ENCODE data around the gene METTL22. TPM values are rescaled to one million over a fixed set of nuclear protein-coding genes. Genes with fewer than 3 reads are reported as not detected.

Gene METTL22
- polyA plus RNA-seq, 1 experiment = 39.7 TPM

GRCh38 chr16:8644211-8645140 is 23.0 kb downstream of the METTL22 start:
- DNase-seq (ENCODE audit: low read depth, low spot score) = no peak
- ChIA-PET POLR2A (no interaction called here), CTCF (interaction anchor here (0.6 to 1.0 kb wide), 2 partner anchors 8 to 16 kb away, joined by 3 to 5 read pairs; no protein-coding TSS in a partner anchor)
- H3K9me3 ChIP-seq (ENCODE audit: control insufficient read depth, insufficient read depth, low read length) = no peaks in the 10 kb centered on the region
- no peaks in the 10 kb centered on the region for H3K27me3 ChIP-seq (ENCODE audit: control insufficient read depth, insufficient read depth, low read length)
- no peak overlapping the region for H3K27ac ChIP-seq (ENCODE audit: low read depth, low read length)
- no peak for TF ChIP-seq CTCF (IDR thresholded peaks at IDR 0.05; ENCODE audit: low read depth, low read length)
- no peak overlapping the region for H3K4me3 ChIP-seq (ENCODE audit: low read depth, low read length)

- no peak for DNase-seq (ENCODE audit: low read depth, low spot score)
- no peaks in the 10 kb centered on the region for H3K9me3 ChIP-seq (ENCODE audit: control insufficient read depth, insufficient read depth, low read length)
- no peak overlapping the region for H3K27ac ChIP-seq (ENCODE audit: low read depth, low read length)
- ChIA-PET CTCF (no interaction called here), POLR2A (no interaction called here)
- H3K4me3 ChIP-seq (ENCODE audit: low read depth, low read length) = no peak overlapping the region
- no peaks in the 10 kb centered on the region for H3K27me3 ChIP-seq (ENCODE audit: control insufficient read depth, insufficient read depth, low read length)
- TF ChIP-seq CTCF (IDR thresholded peaks at IDR 0.05; ENCODE audit: low read depth, low read length) = no peak
Measured at GRCh38 chr16:8645141-8645521, 23.6 kb downstream of the METTL22 start.

- TF ChIP-seq CTCF (IDR thresholded peaks at IDR 0.05; ENCODE audit: low read depth, low read length) = no peak
- POLR2A ChIA-PET = no interaction called here
- H3K9me3 ChIP-seq (ENCODE audit: control insufficient read depth, insufficient read depth, low read length) = no peaks in the 10 kb centered on the region
- H3K27me3 ChIP-seq (ENCODE audit: control insufficient read depth, insufficient read depth, low read length) = no peaks in the 10 kb centered on the region
- CTCF ChIA-PET = no interaction called here
- H3K4me3 ChIP-seq (ENCODE audit: low read depth, low read length) = no peak overlapping the region
- DNase-seq (ENCODE audit: low read depth, low spot score) = no peak
- no peak overlapping the region for H3K27ac ChIP-seq (ENCODE audit: low read depth, low read length)
Measured at GRCh38 chr16:8645831-8646230, 24.3 kb downstream of the METTL22 start.

GRCh38 chr16:8646326-8647053 is 25.0 kb downstream of the METTL22 start:
- H3K27me3 ChIP-seq (ENCODE audit: control insufficient read depth, insufficient read depth, low read length) = no peaks in the 10 kb centered on the region
- TF ChIP-seq CTCF (IDR thresholded peaks at IDR 0.05; ENCODE audit: low read depth, low read length) = no peak
- POLR2A ChIA-PET = no interaction called here
- no peaks in the 10 kb centered on the region for H3K9me3 ChIP-seq (ENCODE audit: control insufficient read depth, insufficient read depth, low read length)
- CTCF ChIA-PET = no interaction called here
- DNase-seq (ENCODE audit: low read depth, low spot score) = no peak
- H3K4me3 ChIP-seq (ENCODE audit: low read depth, low read length) = no peak overlapping the region
- no peak overlapping the region for H3K27ac ChIP-seq (ENCODE audit: low read depth, low read length)

Measured in AG04450 (cell line).